Liver (tissue), 9 donors: Measurements from ENCODE around the gene NCMAP. TPM values are rescaled to one million over a fixed set of nuclear protein-coding genes. Genes with fewer than 3 reads are reported as not detected.

Experiments
- DNase-seq: peaks from one replicate; pipeline ENCODE4 v3.0.0-alpha.2; 2017; ENCODE audit warnings: low spot score
- H3K27ac ChIP-seq, 2 donors: one replicate each; pipeline ENCODE4 v1.7.0; 2013; ENCODE audit warnings: inconsistent platforms in 2 of 2, low read length in 2 of 2, control low read depth in 1 of 2, low read depth in 1 of 2, mild to moderate bottlenecking in 1 of 2
- H3K27me3 ChIP-seq, 4 donors: one replicate each; pipeline versions ENCODE4 v1.6.1 to v1.7.0; 2013; ENCODE audit warnings: low read length in 3 of 4, inconsistent platforms in 1 of 4, mild to moderate bottlenecking in 1 of 4, moderate library complexity in 1 of 4; ENCODE audit not compliant: control insufficient read depth in 4 of 4, insufficient read depth in 4 of 4
- H3K36me3 ChIP-seq, 4 donors: one replicate each; pipeline versions ENCODE4 v1.6.1 to v1.7.0; 2013; ENCODE audit warnings: low read length in 3 of 4, mild to moderate bottlenecking in 3 of 4, low read depth in 1 of 4, moderate library complexity in 1 of 4; ENCODE audit not compliant: control insufficient read depth in 4 of 4, insufficient read depth in 3 of 4
- H3K4me1 ChIP-seq, 4 donors: one replicate each; pipeline versions ENCODE4 v1.6.1 to v1.7.0; 2013; ENCODE audit warnings: low read length in 3 of 4, mild to moderate bottlenecking in 3 of 4, moderate library complexity in 1 of 4; ENCODE audit not compliant: control insufficient read depth in 4 of 4, insufficient read depth in 4 of 4
- H3K4me3 ChIP-seq, 3 donors: one replicate each; pipeline versions ENCODE4 v1.6.1 to v1.7.0; 2013; ENCODE audit warnings: low read length in 3 of 3, control low read depth in 1 of 3, low read depth in 1 of 3, mild to moderate bottlenecking in 1 of 3
- H3K9ac ChIP-seq, 2 donors: one replicate each; pipeline ENCODE4 v1.7.0; 2013; ENCODE audit warnings: low read length in 2 of 2, mild to moderate bottlenecking in 2 of 2, moderate library complexity in 2 of 2, control low read depth in 1 of 2, low read depth in 1 of 2
- H3K9me3 ChIP-seq, 4 donors: one replicate each; pipeline versions ENCODE4 v1.6.1 to v1.7.0; 2013; ENCODE audit warnings: low read length in 3 of 4; ENCODE audit not compliant: control insufficient read depth in 4 of 4
- ATF3 ChIP-seq: IDR thresholded peaks from 2 replicates; pipeline ENCODE4 v1.6.1; 2016; ENCODE audit warnings: antibody characterized with exemption
- CTCF ChIP-seq: fragments of 150-350 bp; IDR thresholded peaks from 2 replicates; pipeline ENCODE4 v1.5.1; 2017; ENCODE audit warnings: improper control_type of control experiment, low read depth, low read length; ENCODE audit not compliant: missing input control
- EGR1 ChIP-seq, 2 donors: IDR thresholded peaks; 2 replicates each; pipeline ENCODE4 v1.6.1; 2016 to 2018; ENCODE audit warnings: antibody characterized with exemption in 2 of 2, low read depth in 2 of 2
- FOXA1 ChIP-seq: IDR thresholded peaks from 2 replicates; pipeline ENCODE4 v1.6.1; 2016; ENCODE audit warnings: antibody characterized with exemption
- FOXA2 ChIP-seq: IDR thresholded peaks from 2 replicates; pipeline ENCODE4 v1.6.1; 2016; ENCODE audit warnings: antibody characterized with exemption
- GABPA ChIP-seq, 2 donors: IDR thresholded peaks in 1 of 2; conservative IDR thresholded peaks in 1 of 2; 2 replicates each; pipeline ENCODE4 v1.6.1; 2016; ENCODE audit warnings: antibody characterized with exemption in 2 of 2, mild to moderate bottlenecking in 1 of 2, moderate library complexity in 1 of 2
- HNF4A ChIP-seq, 2 donors: conservative IDR thresholded peaks; 2 replicates each; pipeline ENCODE4 v1.6.1; 2016; ENCODE audit warnings: antibody characterized with exemption in 2 of 2, mild to moderate bottlenecking in 2 of 2
- HNF4G ChIP-seq: IDR thresholded peaks from 2 replicates; pipeline ENCODE4 v1.6.1; 2016; ENCODE audit warnings: antibody characterized with exemption
- JUND ChIP-seq, 2 donors: IDR thresholded peaks; 2 replicates each; pipeline ENCODE4 v1.6.1; 2016; ENCODE audit warnings: antibody characterized with exemption in 2 of 2
- MAX ChIP-seq: IDR thresholded peaks from 2 replicates; pipeline ENCODE4 v1.6.1; 2016; ENCODE audit warnings: antibody characterized with exemption
- NR2F2 ChIP-seq: IDR thresholded peaks from 2 replicates; pipeline ENCODE4 v1.6.1; 2016; ENCODE audit warnings: antibody characterized with exemption
- RAD21 ChIP-seq, 2 donors: IDR thresholded peaks; 2 replicates each; pipeline ENCODE4 v1.6.1; 2016; ENCODE audit warnings: antibody characterized with exemption in 2 of 2, mild to moderate bottlenecking in 2 of 2
- REST ChIP-seq: IDR thresholded peaks from 2 replicates; pipeline ENCODE4 v1.6.1; 2016; ENCODE audit warnings: antibody characterized with exemption, mild to moderate bottlenecking
- RXRA ChIP-seq, 2 donors: IDR thresholded peaks; 2 replicates each; pipeline ENCODE4 v1.6.1; 2017 to 2018; ENCODE audit warnings: antibody characterized with exemption in 2 of 2, mild to moderate bottlenecking in 1 of 2
- SP1 ChIP-seq: IDR thresholded peaks from 2 replicates; pipeline ENCODE4 v1.6.1; 2018; ENCODE audit warnings: antibody characterized with exemption, mild to moderate bottlenecking
- TAF1 ChIP-seq: conservative IDR thresholded peaks from 2 replicates; pipeline ENCODE4 v1.6.1; 2016; ENCODE audit warnings: antibody characterized with exemption, mild to moderate bottlenecking
- YY1 ChIP-seq: IDR thresholded peaks from 2 replicates; pipeline ENCODE4 v1.6.1; 2016; ENCODE audit warnings: antibody characterized with exemption, mild to moderate bottlenecking
- ZBTB33 ChIP-seq: IDR thresholded peaks from 2 replicates; pipeline ENCODE4 v1.6.1; 2016; ENCODE audit warnings: antibody characterized with exemption
- WGBS: extraction: QIAGEN DNeasy Blood & Tissue Kit; methylation state at CpG from one replicate; pipeline ENCODE4 v1.1.7; 2013; 5-methylcytosine and 5-hydroxymethylcytosine counted together
- polyA plus RNA-seq, 2 donors: library from polyadenylated mRNA; stranded (reverse) in 1 of 2; unstranded in 1 of 2; fragments of 200-250 nt in 1 of 2; fragments of >200 nt in 1 of 2; fragmentation: Nextera tagmentation in 1 of 2; extraction: Ambion mirVana in 1 of 2; gene quantifications; one replicate each; pipeline versions ENCODE4 v1.2.1 to v1.2.3, GENCODE V29; 2013 to 2015
- total RNA-seq, 2 donors: library from RNA; depleted of rRNA; stranded (reverse); fragments of >200 nt; gene quantifications; one replicate each; pipeline ENCODE4 v1.2.3, GENCODE V29; 2014
- donor health status: healthy.
- donor health status: healthy.
- donor health status: healthy.
- donor health status: healthy.
- donor health status: healthy.

Gene NCMAP
- total and polyA plus RNA-seq, 4 donors, result 0.31 to 4.8 (median 0.61) TPM

- H3K27me3 ChIP-seq, result no peaks in the 10 kb centered on the region
- no peak overlapping the region for H3K4me3 ChIP-seq
- 77% methylated on average over 3 of the region's 3 CpGs for WGBS
- no peak for DNase-seq
- H3K9me3 ChIP-seq, result no peaks in the 10 kb centered on the region
- no peak overlapping the region for H3K27ac ChIP-seq
- TF ChIP-seq JUND (IDR thresholded peaks at IDR 0.05) (no peak), EGR1 (IDR thresholded peaks at IDR 0.05; ENCODE audit: low read depth in 2 of 2) (no peak), YY1 (no peak), FOXA2 (no peak), ZBTB33 (no peak), TAF1 (no peak), GABPA (IDR thresholded peaks at IDR 0.05 in 1 of 2, conservative IDR thresholded peaks at IDR 0.05 in 1 of 2) (no peak), CTCF (no peak), ATF3 (no peak), NR2F2 (no peak), RXRA (IDR thresholded peaks at IDR 0.05) (no peak), HNF4G (no peak), MAX (no peak), SP1 (no peak), HNF4A (conservative IDR thresholded peaks at IDR 0.05) (no peak), REST (no peak), FOXA1 (no peak), RAD21 (IDR thresholded peaks at IDR 0.05) (no peak)
- H3K4me1 ChIP-seq, result peaks cover 0 to 3% (median 2%) of the 10 kb centered on the region in 4 donors
- H3K36me3 ChIP-seq, result no peaks in the 10 kb centered on the region
- H3K9ac ChIP-seq, result no peak overlapping the region
Measured at GRCh38 chr1:24591781-24592180, 35.9 kb downstream of the NCMAP start.

- TF ChIP-seq MAX (no peak), ATF3 (no peak), HNF4A (conservative IDR thresholded peaks at IDR 0.05) (no peak)
Measured at GRCh38 chr1:24594328-24594598, 38.4 kb downstream of the NCMAP start.

More at GRCh38 chr1:24594328-24594598, 38.4 kb downstream of the NCMAP start:
- WGBS, result 91% methylated on average over 3 of the region's 3 CpGs
- Histone ChIP-seq H3K4me3 (no peak overlapping the region), H3K27me3 (no peaks in the 10 kb centered on the region), H3K9ac (no peak overlapping the region), H3K36me3 (no peaks in the 10 kb centered on the region), H3K4me1 (no peaks in the 10 kb centered on the region), H3K27ac (no peak overlapping the region), H3K9me3 (no peaks in the 10 kb centered on the region)
- no peak for DNase-seq
